Measurements from ENCODE around the gene TTC23L. TPM values are rescaled to one million over a fixed set of nuclear protein-coding genes. Genes with fewer than 3 reads are reported as not detected.

TTC23L gene
- total and polyA plus RNA-seq, 2 experiments from 2014 or later = 0.98 to 1.2 TPM

DNA sequence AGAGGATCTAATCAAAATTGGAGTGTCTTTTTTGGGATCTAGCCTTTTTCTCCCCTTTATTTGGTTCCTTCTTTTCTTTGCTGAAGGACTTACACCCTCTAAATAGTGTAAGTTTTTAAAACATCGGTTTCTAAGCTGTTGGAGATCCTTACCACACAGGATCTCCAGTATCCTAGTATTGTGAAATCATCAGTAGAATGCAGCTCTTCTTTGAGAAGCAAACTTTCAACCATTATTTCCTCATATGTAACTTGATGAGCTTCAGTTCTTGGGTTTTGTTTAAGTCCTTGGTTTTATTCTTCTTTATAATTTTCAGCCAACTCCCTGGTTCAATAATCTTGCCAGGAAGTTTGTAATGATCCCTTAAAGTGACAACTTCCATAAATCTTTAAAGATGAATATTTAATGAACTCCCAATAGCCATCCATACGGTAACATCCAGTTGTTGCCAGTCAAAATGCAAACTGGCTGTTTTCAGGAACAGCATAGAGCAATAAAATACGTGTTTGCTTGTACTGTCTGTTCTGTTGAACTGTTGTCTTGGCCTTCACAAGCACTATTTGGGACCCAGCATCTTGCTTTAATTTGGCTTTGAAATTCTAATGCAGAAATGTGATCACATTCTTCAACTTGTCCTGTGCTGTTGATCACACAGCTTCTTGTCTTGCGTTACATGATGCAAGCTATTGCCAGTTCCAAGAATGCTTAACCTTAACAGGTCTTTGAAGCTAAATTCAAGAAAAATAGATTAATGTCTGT lies 34.8 kb upstream of the TTC23L start:
- H3K9me3 ChIP-seq (ENCODE audit: low read depth) = no peaks in the 10 kb centered on the region
- H3K36me3 ChIP-seq = no peaks in the 10 kb centered on the region
- no peak overlapping the region for H3K27ac ChIP-seq
- TF ChIP-seq, protein P1, sequence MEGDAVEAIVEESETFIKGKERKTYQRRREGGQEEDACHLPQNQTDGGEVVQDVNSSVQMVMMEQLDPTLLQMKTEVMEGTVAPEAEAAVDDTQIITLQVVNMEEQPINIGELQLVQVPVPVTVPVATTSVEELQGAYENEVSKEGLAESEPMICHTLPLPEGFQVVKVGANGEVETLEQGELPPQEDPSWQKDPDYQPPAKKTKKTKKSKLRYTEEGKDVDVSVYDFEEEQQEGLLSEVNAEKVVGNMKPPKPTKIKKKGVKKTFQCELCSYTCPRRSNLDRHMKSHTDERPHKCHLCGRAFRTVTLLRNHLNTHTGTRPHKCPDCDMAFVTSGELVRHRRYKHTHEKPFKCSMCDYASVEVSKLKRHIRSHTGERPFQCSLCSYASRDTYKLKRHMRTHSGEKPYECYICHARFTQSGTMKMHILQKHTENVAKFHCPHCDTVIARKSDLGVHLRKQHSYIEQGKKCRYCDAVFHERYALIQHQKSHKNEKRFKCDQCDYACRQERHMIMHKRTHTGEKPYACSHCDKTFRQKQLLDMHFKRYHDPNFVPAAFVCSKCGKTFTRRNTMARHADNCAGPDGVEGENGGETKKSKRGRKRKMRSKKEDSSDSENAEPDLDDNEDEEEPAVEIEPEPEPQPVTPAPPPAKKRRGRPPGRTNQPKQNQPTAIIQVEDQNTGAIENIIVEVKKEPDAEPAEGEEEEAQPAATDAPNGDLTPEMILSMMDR (IDR thresholded peaks at IDR 0.05; ENCODE audit: low read depth, low read length) = no peak
- H3K4me3 ChIP-seq = no peak overlapping the region
- H3K27me3 ChIP-seq = no peaks in the 10 kb centered on the region
- H3K4me1 ChIP-seq (ENCODE audit: low read depth) = peaks cover 4% of the 10 kb centered on the region
- DNase-seq (ENCODE audit: low read depth in 1 of 2, low spot score in 1 of 2) = peak in 1 of 2 donors; percentile 34

DNA sequence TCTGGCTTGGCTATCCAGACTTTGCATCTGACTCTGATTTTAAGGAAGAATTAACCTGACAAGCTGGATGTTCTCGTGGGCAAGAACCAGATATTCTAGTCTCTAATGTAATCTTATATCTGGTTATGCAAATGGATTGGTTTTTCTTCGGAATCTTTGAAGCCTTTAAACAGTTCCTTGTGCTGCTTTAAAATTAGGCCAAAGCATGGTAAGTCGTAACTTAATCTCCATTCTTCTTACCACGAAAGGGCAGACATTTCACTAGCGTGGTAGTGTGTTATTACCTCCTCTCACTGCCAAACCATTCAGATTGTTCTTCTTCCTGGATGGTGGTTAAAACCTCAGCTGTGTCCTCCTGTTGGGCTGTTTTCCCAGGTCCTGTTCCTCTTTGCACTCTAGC lies 34.1 kb upstream of the TTC23L start:
- no peak for DNase-seq (ENCODE audit: low read depth in 1 of 2, low spot score in 1 of 2)
- TF ChIP-seq, protein P1 (IDR thresholded peaks at IDR 0.05; ENCODE audit: low read depth, low read length) = no peak
- peaks cover 4% of the 10 kb centered on the region for H3K4me1 ChIP-seq (ENCODE audit: low read depth)
- no peaks in the 10 kb centered on the region for H3K9me3 ChIP-seq (ENCODE audit: low read depth)
- no peak overlapping the region for H3K4me3 ChIP-seq
- no peak overlapping the region for H3K27ac ChIP-seq
- H3K36me3 ChIP-seq = no peaks in the 10 kb centered on the region
- H3K27me3 ChIP-seq = no peaks in the 10 kb centered on the region

DNA sequence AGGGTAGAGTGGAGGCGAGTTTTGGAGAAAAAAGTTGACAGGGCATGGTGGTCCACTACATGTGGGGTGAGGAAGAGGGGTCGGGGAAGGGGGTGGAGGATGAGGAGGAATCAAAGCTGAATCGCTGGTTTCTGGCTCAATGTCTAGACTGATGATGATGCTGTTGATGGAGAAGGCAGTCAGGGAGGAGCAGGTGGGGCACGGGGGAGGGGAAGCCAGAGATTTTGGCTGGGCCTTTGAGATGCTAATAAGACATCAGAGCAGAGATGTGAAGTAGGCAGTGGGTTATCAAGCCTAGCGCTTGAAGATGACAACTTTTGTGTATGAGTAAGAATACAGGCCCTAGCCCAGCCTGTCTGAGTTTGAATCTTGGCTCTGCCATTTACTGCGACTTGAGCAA lies 32.4 kb upstream of the TTC23L start:
- Histone ChIP-seq H3K27ac (no peak overlapping the region), H3K36me3 (no peaks in the 10 kb centered on the region), H3K27me3 (no peaks in the 10 kb centered on the region), H3K4me1 (ENCODE audit: low read depth) (peaks cover 4% of the 10 kb centered on the region), H3K4me3 (no peak overlapping the region), H3K9me3 (ENCODE audit: low read depth) (no peaks in the 10 kb centered on the region)
- TF ChIP-seq, protein P1 (IDR thresholded peaks at IDR 0.05; ENCODE audit: low read depth, low read length) = no peak
- no peak for DNase-seq (ENCODE audit: low read depth in 1 of 2, low spot score in 1 of 2)

DNA sequence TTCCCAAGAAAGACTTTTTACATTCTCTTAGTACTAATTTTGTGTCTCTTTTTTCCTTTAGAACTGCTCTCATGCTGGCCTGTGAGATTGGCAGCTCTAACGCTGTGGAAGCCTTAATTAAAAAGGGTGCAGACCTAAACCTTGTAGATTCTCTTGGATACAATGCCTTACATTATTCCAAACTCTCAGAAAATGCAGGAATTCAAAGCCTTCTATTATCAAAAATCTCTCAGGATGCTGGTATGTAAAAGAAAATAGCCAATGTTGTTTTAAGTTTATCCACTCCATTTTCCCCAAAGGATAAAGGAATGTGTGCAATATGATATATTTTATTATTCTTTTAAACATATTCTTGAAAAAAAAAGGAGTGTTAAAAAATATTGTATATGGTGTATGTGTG lies 27.3 kb upstream of the TTC23L start:
- no peak overlapping the region for H3K27ac ChIP-seq
- TF ChIP-seq, protein P1 (IDR thresholded peaks at IDR 0.05; ENCODE audit: low read depth, low read length) = no peak
- no peaks in the 10 kb centered on the region for H3K27me3 ChIP-seq
- peaks cover 4% of the 10 kb centered on the region for H3K4me1 ChIP-seq (ENCODE audit: low read depth)
- H3K36me3 ChIP-seq = no peaks in the 10 kb centered on the region
- H3K4me3 ChIP-seq = no peak overlapping the region
- H3K9me3 ChIP-seq (ENCODE audit: low read depth) = no peaks in the 10 kb centered on the region
- no peak for DNase-seq (ENCODE audit: low read depth in 1 of 2, low spot score in 1 of 2)

DNA sequence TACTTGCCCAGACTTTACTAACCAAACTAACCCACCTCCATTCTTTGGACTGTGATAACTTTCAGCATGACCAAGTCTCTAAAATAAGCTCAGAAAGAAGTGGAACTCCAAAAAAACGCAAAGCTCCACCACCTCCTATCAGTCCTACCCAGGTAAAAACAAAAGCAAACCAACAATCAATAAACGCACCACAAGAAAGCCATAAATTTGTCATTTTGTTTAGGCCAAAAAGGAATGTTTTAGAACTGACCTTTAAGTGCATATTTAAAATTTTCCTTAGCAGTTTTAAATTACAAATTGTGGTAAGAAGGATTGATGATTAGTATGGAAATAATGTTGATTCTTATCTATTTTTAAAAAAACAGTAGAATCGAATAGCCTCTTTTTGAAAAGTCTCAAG lies 25.5 kb upstream of the TTC23L start:
- DNase-seq (ENCODE audit: low read depth in 1 of 2, low spot score in 1 of 2) = no peak
- H3K4me3 ChIP-seq = no peak overlapping the region
- no peaks in the 10 kb centered on the region for H3K27me3 ChIP-seq
- no peak overlapping the region for H3K27ac ChIP-seq
- TF ChIP-seq, protein P1 (IDR thresholded peaks at IDR 0.05; ENCODE audit: low read depth, low read length) = no peak
- no peaks in the 10 kb centered on the region for H3K36me3 ChIP-seq
- H3K4me1 ChIP-seq (ENCODE audit: low read depth) = no peaks in the 10 kb centered on the region
- H3K9me3 ChIP-seq (ENCODE audit: low read depth) = no peaks in the 10 kb centered on the region
